Esophagus squamous epithelium (tissue), 5 donors: Measurements from ENCODE around the gene TUBB1. TPM values are rescaled to one million over a fixed set of nuclear protein-coding genes. Genes with fewer than 3 reads are reported as not detected.

Experiments used
- DNase-seq: peaks from one replicate; lab custom pipeline; 2025; lab: John Stamatoyannopoulos, UW
- H3K27ac ChIP-seq, 4 donors: fragments of 200-600 bp; sonication (generic); one replicate each; pipeline ENCODE4 v1.5.1; 2016 to 2019; ENCODE audit warnings: mild to moderate bottlenecking in 1 of 4
- H3K27me3 ChIP-seq, 4 donors: fragments of 200-600 bp; sonication (generic); 1 replicate in 3 of 4; 2 replicates in 1 of 4; pipeline versions ENCODE4 v1.5.1 to v1.6.0; 2017 to 2021; ENCODE audit warnings: antibody characterized with exemption in 1 of 4
- H3K36me3 ChIP-seq, 3 donors: fragments of 200-600 bp; sonication (generic); one replicate each; pipeline ENCODE4 v1.5.1; 2016 to 2019
- H3K4me1 ChIP-seq, 3 donors: fragments of 200-600 bp; sonication (generic); one replicate each; pipeline ENCODE4 v1.5.1; 2017 to 2019
- H3K4me3 ChIP-seq, 4 donors: fragments of 200-600 bp; sonication (generic); 1 replicate in 3 of 4; 2 replicates in 1 of 4; pipeline ENCODE4 v1.5.1; 2016 to 2019; ENCODE audit warnings: mild to moderate bottlenecking in 2 of 4, moderate library complexity in 1 of 4
- H3K9me3 ChIP-seq, 3 donors: fragments of 200-600 bp; sonication (generic); one replicate each; pipeline ENCODE4 v1.5.1; 2016 to 2019
- CTCF ChIP-seq, 6 experiments: fragments of 450-650 bp in 4 of 6; fragments of 200-600 bp in 2 of 6; sonication (generic) in 2 of 6; IDR thresholded peaks; one replicate each; pipeline ENCODE4 v1.5.1; 2016 to 2019; ENCODE audit warnings: antibody characterized with exemption in 6 of 6, mild to moderate bottlenecking in 4 of 6, moderate library complexity in 4 of 6
- POLR2A ChIP-seq, 4 donors: fragments of 450-650 bp; IDR thresholded peaks; one replicate each; pipeline ENCODE4 v1.6.1; 2017; ENCODE audit warnings: antibody characterized with exemption in 4 of 4, mild to moderate bottlenecking in 4 of 4, moderate library complexity in 3 of 4
- WGBS, 2 donors: methylation state at CpG; one replicate each; pipeline ENCODE4 v1.1.5; 2018; 5-methylcytosine and 5-hydroxymethylcytosine counted together
- intact Hi-C: fragments of 100-400 bp; cut with DNase I; formaldehyde crosslinking; loops from one replicate; pipeline ENCODE4 v1.15.0; 2022
- total RNA-seq, 4 donors: library from RNA; depleted of rRNA; stranded (reverse); fragments of >200 nt; gene quantifications; one replicate each; pipeline ENCODE4 v1.1.0, GENCODE V29; 2016
- donor health status: DM: yes; HTN: yes; CAD: no.

Gene TUBB1
- total RNA-seq, 4 donors from 2014 or later: 0.19 TPM; not detected in 3

DNA sequence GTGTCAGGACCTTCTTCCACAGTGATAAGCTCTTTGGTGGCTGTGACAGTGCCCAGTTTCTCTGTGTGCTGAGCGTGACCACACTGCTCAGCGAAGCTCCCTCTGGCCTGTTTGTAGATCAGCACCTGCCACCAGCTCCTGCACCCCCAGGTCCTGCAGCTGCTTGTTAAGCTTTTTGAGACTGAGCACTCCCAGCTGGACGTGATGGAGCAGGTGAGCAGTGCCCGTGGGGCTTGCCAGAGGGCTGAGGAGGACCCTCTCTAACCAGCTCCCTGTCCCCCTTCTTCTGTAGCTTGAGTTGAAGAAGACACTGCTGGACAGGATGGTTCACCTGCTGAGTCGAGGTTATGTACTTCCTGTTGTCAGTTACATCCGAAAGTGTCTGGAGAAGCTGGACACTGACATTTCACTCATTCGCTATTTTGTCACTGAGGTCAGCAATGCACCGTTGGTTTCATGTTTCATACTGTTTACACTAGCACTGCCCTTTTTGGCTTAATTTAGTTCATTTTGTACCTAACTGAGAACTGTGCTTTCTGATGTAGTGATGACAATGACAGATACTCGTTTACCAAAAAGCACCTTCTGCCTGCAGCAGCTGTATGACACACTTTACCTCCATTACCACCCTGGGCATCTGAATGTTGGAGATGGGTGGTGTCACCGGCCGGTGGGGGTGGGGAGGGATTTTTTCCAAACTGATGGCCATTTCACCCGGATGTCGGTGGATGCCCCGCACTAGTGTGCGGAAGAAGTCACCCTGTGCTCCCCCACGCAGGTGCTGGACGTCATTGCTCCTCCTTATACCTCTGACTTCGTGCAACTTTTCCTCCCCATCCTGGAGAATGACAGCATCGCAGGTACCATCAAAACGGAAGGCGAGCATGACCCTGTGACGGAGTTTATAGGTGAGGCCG, 25.6 kb upstream of the TUBB1 start:
- Histone ChIP-seq H3K4me1 (no peaks in the 10 kb centered on the region), H3K27me3 (no peaks in the 10 kb centered on the region), H3K36me3 (peaks cover 35 to 100% (median 43%) of the 10 kb centered on the region in 3 donors), H3K27ac (no peak overlapping the region), H3K9me3 (no peaks in the 10 kb centered on the region), H3K4me3 (no peak overlapping the region)
- TF ChIP-seq POLR2A (IDR thresholded peaks at IDR 0.05) (no peak), CTCF (IDR thresholded peaks at IDR 0.05) (no peak)
- DNase-seq: no peak
- WGBS, 2 donors: 79 to 84% methylated on average over 18 to 21 of the region's 23 CpGs
- intact Hi-C loops: no loop called here

DNA sequence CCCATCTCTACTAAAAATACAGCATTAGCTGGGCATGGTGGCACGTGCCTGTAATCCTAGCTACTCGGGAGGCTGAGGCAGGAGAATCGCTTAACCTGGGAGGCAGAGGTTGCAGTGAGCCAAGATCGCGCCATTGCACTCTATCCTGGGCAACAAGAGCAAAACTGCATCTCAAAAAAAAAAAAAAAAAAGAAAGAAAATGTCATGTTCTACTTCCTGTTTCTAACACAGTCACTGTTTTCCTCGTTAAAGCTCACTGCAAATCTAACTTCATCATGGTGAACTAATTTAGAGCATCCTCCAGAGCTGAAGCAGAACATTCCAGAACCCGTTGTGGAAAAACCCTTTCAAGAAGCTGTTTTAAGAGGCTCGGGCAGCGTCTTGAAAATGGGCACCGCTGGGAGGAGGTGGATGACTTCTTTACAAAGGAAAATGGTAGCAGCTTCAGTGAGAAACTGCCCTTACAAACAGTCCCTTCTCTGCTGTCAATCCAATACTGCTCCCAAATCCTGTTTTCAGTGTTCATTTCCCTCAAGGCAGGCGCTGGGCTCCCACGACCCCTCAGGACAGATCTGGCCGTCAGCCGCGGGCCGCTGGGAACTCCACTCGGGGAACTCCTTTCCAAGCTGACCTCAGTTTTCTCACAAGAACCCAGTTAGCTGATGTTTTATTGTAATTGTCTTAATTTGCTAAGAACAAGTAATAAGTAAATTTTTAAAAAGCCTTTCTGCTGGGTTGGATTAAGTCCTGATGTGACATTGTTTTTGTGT, 24.7 kb upstream of the TUBB1 start:
- DNase-seq: no peak
- Histone ChIP-seq H3K4me3 (no peak overlapping the region), H3K4me1 (no peaks in the 10 kb centered on the region), H3K36me3 (peaks cover 30 to 100% (median 39%) of the 10 kb centered on the region in 3 donors), H3K9me3 (no peaks in the 10 kb centered on the region), H3K27ac (no peak overlapping the region), H3K27me3 (no peaks in the 10 kb centered on the region)
- TF ChIP-seq CTCF (IDR thresholded peaks at IDR 0.05): no peak
- TF ChIP-seq POLR2A (IDR thresholded peaks at IDR 0.05): no peak
- intact Hi-C loops: no loop called here
- 68 to 77% methylated on average over 16 to 17 of the region's 17 CpGs for WGBS, 2 donors

DNA sequence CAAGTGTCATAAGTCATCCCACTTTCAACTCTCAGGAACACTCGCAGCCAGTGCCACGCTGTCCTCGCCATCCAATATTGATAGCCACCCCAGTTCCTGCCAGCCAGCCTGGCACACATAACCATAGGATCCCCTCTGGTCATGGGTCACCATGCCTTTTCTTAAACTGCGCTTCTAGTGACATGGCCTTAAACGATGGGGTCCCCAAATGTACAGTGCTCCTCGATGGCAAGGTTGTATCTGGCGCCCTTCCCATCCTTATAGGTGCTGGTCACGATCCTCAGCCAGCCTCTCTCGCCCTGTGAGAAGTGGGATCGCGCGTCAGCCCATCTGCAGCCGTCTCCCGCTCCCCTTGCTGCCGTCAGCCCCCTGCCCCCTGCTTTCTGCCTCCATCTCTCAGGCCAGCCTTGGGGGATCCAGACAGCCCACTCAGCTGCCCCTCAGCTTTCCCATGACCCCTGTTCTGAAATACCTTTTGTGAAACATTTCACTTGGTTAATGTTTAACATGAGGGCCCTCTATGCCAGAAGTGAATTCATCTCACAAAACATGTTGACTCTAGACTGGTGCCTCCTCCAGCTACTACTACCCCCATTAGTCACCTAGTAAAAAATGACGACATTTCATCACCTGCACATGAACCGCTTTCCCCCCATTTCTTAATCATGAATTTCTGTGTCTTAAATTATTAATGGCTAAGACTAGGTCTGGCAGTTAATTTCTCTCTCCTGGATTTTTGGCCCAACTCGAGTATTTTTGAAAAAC, 23.6 kb upstream of the TUBB1 start:
- Histone ChIP-seq H3K4me3 (no peak overlapping the region), H3K4me1 (no peaks in the 10 kb centered on the region), H3K36me3 (peaks cover 23 to 100% (median 34%) of the 10 kb centered on the region in 3 donors), H3K9me3 (no peaks in the 10 kb centered on the region), H3K27ac (no peak overlapping the region), H3K27me3 (no peaks in the 10 kb centered on the region)
- TF ChIP-seq CTCF (IDR thresholded peaks at IDR 0.05): no peak
- no peak for TF ChIP-seq POLR2A (IDR thresholded peaks at IDR 0.05)
- DNase-seq: no peak
- WGBS, 2 donors: 81 to 87% methylated on average over 12 to 18 of the region's 18 CpGs
- intact Hi-C loops: no loop called here

DNA sequence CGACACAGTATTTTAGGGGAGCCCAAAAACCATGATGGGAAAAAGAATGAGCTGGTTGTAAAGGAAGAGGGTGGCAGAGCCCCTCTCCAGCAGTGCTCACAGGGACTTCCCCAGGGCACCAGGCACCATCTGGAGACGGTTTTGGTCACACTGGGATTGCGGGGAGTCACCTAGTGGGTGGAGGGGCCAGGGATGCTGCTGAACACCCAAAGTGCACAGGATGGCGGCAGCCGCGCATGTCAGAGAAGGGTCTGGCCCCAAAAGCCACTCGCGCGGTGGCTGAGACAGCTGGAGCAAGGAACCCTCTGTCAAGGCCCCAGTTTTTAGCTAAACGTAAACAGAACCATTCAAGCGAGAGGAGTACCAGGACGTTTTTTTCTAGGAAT, 23.0 kb upstream of the TUBB1 start:
- no peaks in the 10 kb centered on the region for H3K27me3 ChIP-seq
- TF ChIP-seq POLR2A (IDR thresholded peaks at IDR 0.05) (no peak), CTCF (IDR thresholded peaks at IDR 0.05) (no peak)
- WGBS, 2 donors: 83 to 88% methylated on average over 6 to 12 of the region's 12 CpGs
- H3K4me3 ChIP-seq: no peak overlapping the region
- DNase-seq: no peak
- no peaks in the 10 kb centered on the region for H3K4me1 ChIP-seq
- H3K27ac ChIP-seq: no peak overlapping the region
- intact Hi-C loops: no loop called here
- H3K36me3 ChIP-seq: peaks cover 20 to 100% (median 29%) of the 10 kb centered on the region in 3 donors
- H3K9me3 ChIP-seq: no peaks in the 10 kb centered on the region
